ENCODE results near the gene BHLHE23.

DNA sequence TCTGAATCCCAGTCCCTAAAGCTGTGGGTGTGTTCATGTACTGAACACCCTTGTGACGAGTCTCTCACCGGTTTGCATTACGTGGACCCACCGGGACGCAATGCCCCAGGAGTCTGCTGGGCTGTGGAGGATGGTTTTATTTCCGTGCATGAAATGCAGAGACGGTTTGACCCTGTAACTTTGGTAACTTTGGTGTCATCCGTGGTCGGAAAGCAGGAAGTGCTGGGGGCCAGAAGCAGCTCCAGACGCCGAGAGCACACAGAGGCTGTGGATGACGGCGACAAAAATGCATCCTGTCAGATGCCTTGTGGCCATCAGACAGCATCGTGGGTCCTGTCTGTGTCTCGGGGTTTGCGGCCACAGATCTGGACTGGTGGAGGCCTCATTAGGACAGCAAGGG is 7.2 kb downstream of the BHLHE23 start:
- TF ChIP-seq, protein P1, sequence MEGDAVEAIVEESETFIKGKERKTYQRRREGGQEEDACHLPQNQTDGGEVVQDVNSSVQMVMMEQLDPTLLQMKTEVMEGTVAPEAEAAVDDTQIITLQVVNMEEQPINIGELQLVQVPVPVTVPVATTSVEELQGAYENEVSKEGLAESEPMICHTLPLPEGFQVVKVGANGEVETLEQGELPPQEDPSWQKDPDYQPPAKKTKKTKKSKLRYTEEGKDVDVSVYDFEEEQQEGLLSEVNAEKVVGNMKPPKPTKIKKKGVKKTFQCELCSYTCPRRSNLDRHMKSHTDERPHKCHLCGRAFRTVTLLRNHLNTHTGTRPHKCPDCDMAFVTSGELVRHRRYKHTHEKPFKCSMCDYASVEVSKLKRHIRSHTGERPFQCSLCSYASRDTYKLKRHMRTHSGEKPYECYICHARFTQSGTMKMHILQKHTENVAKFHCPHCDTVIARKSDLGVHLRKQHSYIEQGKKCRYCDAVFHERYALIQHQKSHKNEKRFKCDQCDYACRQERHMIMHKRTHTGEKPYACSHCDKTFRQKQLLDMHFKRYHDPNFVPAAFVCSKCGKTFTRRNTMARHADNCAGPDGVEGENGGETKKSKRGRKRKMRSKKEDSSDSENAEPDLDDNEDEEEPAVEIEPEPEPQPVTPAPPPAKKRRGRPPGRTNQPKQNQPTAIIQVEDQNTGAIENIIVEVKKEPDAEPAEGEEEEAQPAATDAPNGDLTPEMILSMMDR (conservative IDR thresholded peaks at IDR 0.05): no peak
- TF ChIP-seq EZH2 (IDR thresholded peaks at IDR 0.05; ENCODE audit: low read depth): no peak

Measured in PC-9 (cell line).